Measurements from ENCODE around the gene SPG7. TPM values are rescaled to one million over a fixed set of nuclear protein-coding genes. Genes with fewer than 3 reads are reported as not detected.
A peak's percentile ranks its signal among the peaks of the same experiment; 100 is the strongest.
"Not testable (repeated sequence)": the region's sequence is repeated elsewhere in the genome, so short reads cannot be mapped to it uniquely, and the experiment has no call there.

SPG7 gene
- total RNA-seq (100 to 1,000 TPM in 1 of 4 donors, 10 to 100 TPM in 3; 81.9 to 101 (median 88.6) TPM), polyA plus RNA-seq (96.7 TPM)
- long read RNA-seq, donor 1, full-length matches to known transcripts = 243 of 314 reads
- long read RNA-seq, donor 1, partial matches to known transcripts = 56 of 314 reads
- long read RNA-seq, donor 1, other reads (novel, unspliced or antisense) = 15 of 314 reads
- long read RNA-seq, donor 2, transcript SPG7-268 (17 exons, 3,359 nt) = major isoform, 56 of 138 reads
- long read RNA-seq, donor 2, transcript SPG7-239 (14 exons, 2,859 nt) = minor isoform, 15 of 138 reads
- long read RNA-seq, donor 2, transcript SPG7-202 (10 exons, 2,288 nt) = minor isoform, 11 of 138 reads
- long read RNA-seq, donor 2, partial matches to known transcripts = 38 of 138 reads
- long read RNA-seq, donor 2, other reads (novel, unspliced or antisense) = 14 of 138 reads
- long read RNA-seq, donor 3, full-length matches to known transcripts = 136 of 248 reads
- long read RNA-seq, donor 3, partial matches to known transcripts = 99 of 248 reads
- long read RNA-seq, donor 3, other reads (novel, unspliced or antisense) = 13 of 248 reads
- long read RNA-seq, donor 4, full-length matches to known transcripts = 94 of 141 reads
- long read RNA-seq, donor 4, partial matches to known transcripts = 36 of 141 reads
- long read RNA-seq, donor 4, other reads (novel, unspliced or antisense) = 11 of 141 reads

DNA sequence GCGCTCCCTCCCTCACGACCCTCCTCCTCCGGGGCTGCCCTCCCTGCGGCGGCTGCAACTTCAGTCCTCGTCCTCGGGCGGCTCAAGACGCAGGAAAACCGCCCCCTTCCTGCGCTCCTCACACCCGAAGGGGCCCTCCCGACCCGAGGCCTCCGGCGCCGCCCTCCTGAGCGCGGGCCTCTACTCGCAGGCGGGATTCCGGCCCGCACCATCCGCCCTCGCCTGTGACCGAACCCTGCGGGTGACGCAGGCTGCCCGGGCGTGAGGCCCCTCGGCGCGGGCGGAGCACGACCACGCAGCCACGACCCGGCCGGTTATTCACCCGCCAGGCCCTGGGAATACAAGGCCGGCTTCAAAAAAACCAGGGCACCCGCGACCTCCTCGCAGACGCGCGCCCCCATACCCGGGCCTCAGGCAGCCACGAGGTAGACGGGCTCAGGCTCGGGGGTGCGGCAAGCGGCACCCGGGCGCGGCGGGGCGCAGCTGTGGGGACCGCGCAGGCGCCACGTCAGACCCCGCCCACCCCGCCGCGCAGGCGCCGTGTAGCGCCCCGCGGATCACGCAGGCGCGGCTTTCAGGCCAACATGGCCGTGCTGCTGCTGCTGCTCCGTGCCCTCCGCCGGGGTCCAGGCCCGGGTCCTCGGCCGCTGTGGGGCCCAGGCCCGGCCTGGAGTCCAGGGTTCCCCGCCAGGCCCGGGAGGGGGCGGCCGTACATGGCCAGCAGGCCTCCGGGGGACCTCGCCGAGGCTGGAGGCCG lies at the start of gene SPG7:
SPG7 (plus strand) TSS at position 570 of the 757 bp plus-strand sequence; CDS start at position 585, 15 bp downstream.
- no peaks in the 10 kb centered on the region for H3K9me3 ChIP-seq (ENCODE audit: control insufficient read depth, low read length)
- H3K4me3 ChIP-seq (ENCODE audit: low read length) = peak within 1 kb of the TSS; percentile 91
- peak within 1 kb of the TSS; percentile 87 for H3K27ac ChIP-seq (ENCODE audit: low read length)
- peak; percentile 86 to 95 (median 94) for DNase-seq
- intact Hi-C loops (cut with DNase I) = loop anchor here in 1 of 4 donors (5.0 kb wide), 1 partner anchor 176 kb away; no protein-coding TSS in a partner anchor
- peaks cover 15% of the 10 kb centered on the region for H3K4me1 ChIP-seq (ENCODE audit: control insufficient read depth, insufficient read depth, low read length)
- ATAC-seq = peak; percentile 92 to 94
- under 1% methylated on average over 90 of the region's 90 CpGs for WGBS
- no peaks in the 10 kb centered on the region for H3K27me3 ChIP-seq (ENCODE audit: control insufficient read depth, insufficient read depth)

DNA sequence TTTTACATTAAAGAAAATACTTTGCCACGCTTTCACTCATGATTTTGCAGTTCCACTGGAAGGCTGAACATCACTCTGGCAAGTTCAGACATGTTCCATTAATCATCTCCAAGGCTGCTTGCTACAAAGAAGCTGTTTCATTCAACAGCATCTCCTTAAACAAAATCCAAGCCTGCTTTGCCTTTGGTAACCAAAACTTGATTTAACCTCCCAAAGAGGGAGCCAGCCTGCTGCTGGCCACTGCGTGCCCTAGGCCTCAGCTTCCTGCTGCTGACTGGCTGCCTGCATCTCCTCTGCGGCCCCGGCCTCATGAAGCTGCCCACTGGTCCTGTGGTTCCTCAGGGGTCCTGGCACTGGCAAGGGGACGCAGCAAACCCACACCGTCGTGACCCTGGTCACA lies 49.7 kb upstream of the SPG7 start:
- 80% methylated on average over 7 of the region's 7 CpGs for WGBS
- ATAC-seq (no peak), DNase-seq (no peak)
- intact Hi-C loops (cut with DNase I) = no loop called here
- H3K27me3 ChIP-seq (ENCODE audit: control insufficient read depth, insufficient read depth) = no peaks in the 10 kb centered on the region
- no peak overlapping the region for H3K27ac ChIP-seq (ENCODE audit: low read length)
- H3K4me1 ChIP-seq (ENCODE audit: control insufficient read depth, insufficient read depth, low read length) = peaks cover 8% of the 10 kb centered on the region
- no peaks in the 10 kb centered on the region for H3K9me3 ChIP-seq (ENCODE audit: control insufficient read depth, low read length)
- H3K4me3 ChIP-seq (ENCODE audit: low read length) = no peak overlapping the region

DNA sequence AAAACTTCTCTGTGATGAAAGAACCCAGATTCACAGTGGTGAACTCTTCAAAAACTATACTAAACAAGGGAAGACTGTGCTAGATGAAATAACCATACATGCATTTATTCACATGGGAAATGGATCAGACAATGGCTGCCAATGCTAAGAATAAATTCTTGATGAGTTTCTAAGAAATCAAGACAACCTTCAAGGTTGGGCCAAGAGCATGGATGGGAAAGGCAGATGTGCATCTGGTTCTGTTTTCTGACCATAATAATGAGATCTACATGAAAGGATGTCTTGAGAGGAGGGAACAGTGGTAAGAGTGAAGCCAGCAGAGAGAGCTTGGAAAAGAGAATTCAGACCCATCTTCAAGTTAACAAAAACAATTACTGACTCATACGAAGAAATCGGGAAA lies 49.2 kb upstream of the SPG7 start:
- Histone ChIP-seq H3K27me3 (ENCODE audit: control insufficient read depth, insufficient read depth) (no peaks in the 10 kb centered on the region), H3K4me3 (ENCODE audit: low read length) (no peak overlapping the region), H3K4me1 (ENCODE audit: control insufficient read depth, insufficient read depth, low read length) (peaks cover 4% of the 10 kb centered on the region), H3K9me3 (ENCODE audit: control insufficient read depth, low read length) (no peaks in the 10 kb centered on the region), H3K27ac (ENCODE audit: low read length) (no peak overlapping the region)
- WGBS = 61% methylated on average over 2 of the region's 2 CpGs
- ATAC-seq (no peak), DNase-seq (no peak)
- intact Hi-C loops (cut with DNase I) = no loop called here

DNA sequence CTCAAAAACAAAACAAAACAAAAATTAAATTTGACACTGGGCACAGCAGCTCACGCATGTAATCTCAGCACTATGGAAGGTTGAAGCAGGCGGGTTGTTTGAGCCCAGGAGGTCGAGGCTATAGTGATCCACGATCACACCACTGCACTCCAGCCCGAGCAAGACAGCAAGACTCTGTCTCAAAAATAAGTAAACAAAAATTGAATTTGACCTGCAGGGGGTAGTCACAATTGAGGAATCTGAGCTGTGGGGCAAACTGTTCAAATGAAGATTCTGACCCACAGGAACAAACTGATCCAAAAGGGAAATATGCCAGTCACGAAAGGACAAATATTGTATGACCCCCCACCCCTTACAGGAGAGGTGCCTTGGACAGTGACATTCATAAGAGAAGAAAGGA lies 47.6 kb upstream of the SPG7 start:
- H3K4me1 ChIP-seq (ENCODE audit: control insufficient read depth, insufficient read depth, low read length) = peaks cover 2% of the 10 kb centered on the region
- DNase-seq (no peak), ATAC-seq (no peak)
- H3K27me3 ChIP-seq (ENCODE audit: control insufficient read depth, insufficient read depth) = no peaks in the 10 kb centered on the region
- H3K4me3 ChIP-seq (ENCODE audit: low read length) = no peak overlapping the region
- H3K9me3 ChIP-seq (ENCODE audit: control insufficient read depth, low read length) = no peaks in the 10 kb centered on the region
- H3K27ac ChIP-seq (ENCODE audit: low read length) = no peak overlapping the region
- intact Hi-C loops (cut with DNase I) = no loop called here
- WGBS = 87% methylated on average over 6 of the region's 6 CpGs

DNA sequence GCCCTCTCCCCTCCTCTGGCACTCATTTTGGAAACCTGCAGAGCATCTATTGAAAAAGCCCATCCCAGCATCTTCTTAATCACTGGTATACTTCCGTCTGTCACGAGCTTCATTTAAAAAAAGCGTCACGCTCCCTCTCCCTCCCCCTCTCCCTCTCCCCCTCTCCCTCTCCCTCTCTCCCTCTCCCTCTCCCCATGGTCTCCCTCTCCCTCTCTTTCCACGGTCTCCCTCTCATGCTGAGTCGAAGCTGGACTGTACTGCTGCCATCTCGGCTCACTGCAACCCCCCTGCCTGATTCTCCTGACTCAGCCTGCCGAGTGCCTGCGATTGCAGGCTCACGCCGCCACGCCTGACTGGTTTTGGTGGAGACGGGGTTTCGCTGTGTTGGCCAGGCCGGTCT lies 46.3 kb upstream of the SPG7 start:
- ATAC-seq; H3K27me3 ChIP-seq (ENCODE audit: control insufficient read depth, insufficient read depth); H3K4me3 ChIP-seq (ENCODE audit: low read length); H3K27ac ChIP-seq (ENCODE audit: low read length); intact Hi-C loops (cut with DNase I); H3K9me3 ChIP-seq (ENCODE audit: control insufficient read depth, low read length); DNase-seq; H3K4me1 ChIP-seq (ENCODE audit: control insufficient read depth, insufficient read depth, low read length): not testable (repeated sequence)
- 82% methylated on average over 15 of the region's 15 CpGs for WGBS

DNA sequence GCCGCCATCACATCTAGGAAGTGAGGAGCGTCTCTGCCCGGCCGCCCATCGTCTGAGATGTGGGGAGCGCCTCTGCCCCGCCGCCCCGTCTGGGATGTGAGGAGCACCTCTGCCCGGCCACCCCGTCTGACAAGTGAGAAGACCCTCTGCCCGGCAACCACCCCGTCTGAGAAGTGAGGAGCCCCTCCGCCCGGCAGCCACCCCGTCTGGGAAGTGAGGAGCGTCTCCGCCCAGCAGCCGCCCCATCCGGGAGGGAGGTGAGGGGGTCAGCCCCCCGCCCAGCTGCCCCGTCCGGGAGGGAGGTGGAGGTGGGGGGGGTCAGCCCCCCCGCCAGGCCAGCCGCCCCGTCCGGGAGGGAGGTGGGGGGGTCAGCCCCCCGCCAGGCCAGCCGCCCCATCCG lies 45.6 kb upstream of the SPG7 start:
- H3K9me3 ChIP-seq (ENCODE audit: control insufficient read depth, low read length); H3K4me3 ChIP-seq (ENCODE audit: low read length); H3K27me3 ChIP-seq (ENCODE audit: control insufficient read depth, insufficient read depth); ATAC-seq; H3K4me1 ChIP-seq (ENCODE audit: control insufficient read depth, insufficient read depth, low read length); intact Hi-C loops (cut with DNase I); H3K27ac ChIP-seq (ENCODE audit: low read length); DNase-seq: not testable (repeated sequence)
- 93% methylated on average over 30 of the region's 30 CpGs for WGBS

DNA sequence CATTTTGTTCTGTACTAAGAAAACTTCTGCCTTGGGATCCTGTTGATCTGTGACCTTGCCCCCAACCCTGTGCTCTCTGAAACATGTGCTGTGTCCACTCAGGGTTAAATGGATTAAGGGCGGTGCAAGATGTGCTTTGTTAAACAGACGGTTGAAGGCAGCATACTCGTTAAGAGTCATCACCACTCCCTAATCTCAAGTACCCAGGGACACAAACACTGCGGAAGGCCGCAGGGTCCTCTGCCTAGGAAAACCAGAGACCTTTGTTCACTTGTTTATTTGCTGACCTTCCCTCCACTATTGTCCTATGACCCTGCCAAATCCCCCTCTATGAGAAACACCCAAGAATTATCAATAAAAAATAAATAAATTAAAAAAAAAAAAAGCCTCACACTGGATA lies 44.9 kb upstream of the SPG7 start:
- H3K4me3 ChIP-seq (ENCODE audit: low read length); H3K27me3 ChIP-seq (ENCODE audit: control insufficient read depth, insufficient read depth); ATAC-seq; intact Hi-C loops (cut with DNase I); H3K4me1 ChIP-seq (ENCODE audit: control insufficient read depth, insufficient read depth, low read length); H3K9me3 ChIP-seq (ENCODE audit: control insufficient read depth, low read length); H3K27ac ChIP-seq (ENCODE audit: low read length); DNase-seq: not testable (repeated sequence)
- WGBS = 36% methylated on average over 5 of the region's 5 CpGs

DNA sequence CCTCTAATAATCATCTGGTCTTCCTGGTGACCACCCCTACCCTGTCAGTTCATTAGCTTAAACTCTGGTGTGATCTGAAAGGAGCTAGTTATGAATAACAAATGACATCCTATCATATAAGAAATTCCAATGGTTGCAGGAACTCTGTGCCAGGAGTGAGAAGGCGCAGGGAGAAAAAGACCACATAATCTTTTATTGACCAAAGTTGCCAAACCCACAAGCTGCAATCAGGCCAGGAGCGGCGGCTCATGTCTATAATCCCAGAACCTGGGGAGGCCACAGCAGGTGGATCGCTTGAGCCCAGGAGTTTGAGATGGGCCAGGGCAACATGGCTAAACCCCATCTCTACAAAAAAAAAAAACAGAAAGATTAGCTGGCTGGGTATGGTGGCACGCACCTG lies 41.3 kb upstream of the SPG7 start:
- H3K4me1 ChIP-seq (ENCODE audit: control insufficient read depth, insufficient read depth, low read length) = peaks cover 7% of the 10 kb centered on the region
- DNase-seq (no peak), ATAC-seq (peak in 1 of 2 donors; percentile 29)
- 94% methylated on average over 5 of the region's 5 CpGs for WGBS
- no peak overlapping the region for H3K27ac ChIP-seq (ENCODE audit: low read length)
- no peaks in the 10 kb centered on the region for H3K9me3 ChIP-seq (ENCODE audit: control insufficient read depth, low read length)
- no peaks in the 10 kb centered on the region for H3K27me3 ChIP-seq (ENCODE audit: control insufficient read depth, insufficient read depth)
- H3K4me3 ChIP-seq (ENCODE audit: low read length) = no peak overlapping the region
- intact Hi-C loops (cut with DNase I) = no loop called here

DNA sequence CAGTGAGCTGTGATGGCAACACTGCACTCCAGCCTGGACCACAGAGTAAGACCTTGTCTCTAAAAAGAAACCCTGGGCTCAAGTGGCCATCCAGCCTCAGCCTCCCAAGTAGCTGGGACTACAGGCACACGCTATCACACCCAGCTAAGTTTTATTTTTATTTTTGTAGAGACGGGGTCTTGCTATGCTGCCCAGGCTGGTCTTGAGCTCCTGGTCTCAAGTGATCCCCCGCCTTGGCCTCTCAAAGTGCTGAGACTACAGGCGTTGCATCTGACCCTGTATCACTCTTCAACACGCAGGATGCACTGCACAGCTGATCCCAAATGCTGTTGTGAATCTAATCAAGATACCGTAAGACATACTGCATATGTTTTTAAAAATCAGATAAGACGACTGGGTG lies 40.8 kb upstream of the SPG7 start:
- peaks cover 9% of the 10 kb centered on the region for H3K4me1 ChIP-seq (ENCODE audit: control insufficient read depth, insufficient read depth, low read length)
- DNase-seq (no peak), ATAC-seq (no peak)
- no peak overlapping the region for H3K4me3 ChIP-seq (ENCODE audit: low read length)
- intact Hi-C loops (cut with DNase I) = no loop called here
- no peak overlapping the region for H3K27ac ChIP-seq (ENCODE audit: low read length)
- H3K27me3 ChIP-seq (ENCODE audit: control insufficient read depth, insufficient read depth) = no peaks in the 10 kb centered on the region
- H3K9me3 ChIP-seq (ENCODE audit: control insufficient read depth, low read length) = no peaks in the 10 kb centered on the region
- 88% methylated on average over 7 of the region's 7 CpGs for WGBS

DNA sequence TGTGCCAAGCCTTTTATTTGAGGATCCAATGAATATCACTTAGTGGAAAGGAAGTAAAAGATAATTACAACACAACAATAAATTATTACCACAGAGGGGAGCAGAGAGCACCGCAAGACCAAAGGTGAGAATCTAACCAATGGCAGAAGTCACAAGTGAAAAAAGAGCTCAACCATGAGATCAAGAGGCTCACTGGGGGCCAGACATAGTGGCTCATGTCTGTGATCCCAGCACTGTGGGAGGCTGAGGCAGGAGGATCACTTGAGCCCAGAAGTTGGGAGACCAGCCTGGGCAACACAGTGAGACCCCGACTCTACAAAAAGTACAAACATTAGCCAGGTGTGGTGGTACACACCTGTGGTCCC lies 35.5 kb upstream of the SPG7 start:
- intact Hi-C loops (cut with DNase I) = no loop called here
- H3K9me3 ChIP-seq (ENCODE audit: control insufficient read depth, low read length) = no peaks in the 10 kb centered on the region
- H3K4me1 ChIP-seq (ENCODE audit: control insufficient read depth, insufficient read depth, low read length) = peaks cover 32% of the 10 kb centered on the region
- DNase-seq (no peak), ATAC-seq (no peak)
- no peak overlapping the region for H3K27ac ChIP-seq (ENCODE audit: low read length)
- WGBS = 89% methylated on average over 2 of the region's 2 CpGs
- H3K27me3 ChIP-seq (ENCODE audit: control insufficient read depth, insufficient read depth) = no peaks in the 10 kb centered on the region
- no peak overlapping the region for H3K4me3 ChIP-seq (ENCODE audit: low read length)
